Osteoblast (primary cell): ENCODE data around the gene SHC2. TPM values are rescaled to one million over a fixed set of nuclear protein-coding genes. Genes with fewer than 3 reads are reported as not detected.

ENCODE experiments used
- DNase-seq: peaks from one replicate; pipeline ENCODE4 v3.0.0; 2011; ENCODE audit warnings: low spot score, mixed read lengths; ENCODE audit not compliant: insufficient read length; ENCODE audit errors: missing footprints
- H2AFZ ChIP-seq: 2 replicates; pipeline ENCODE4 v1.6.0; 2011; ENCODE audit warnings: mild to moderate bottlenecking, low read length
- H3K27ac ChIP-seq: 2 replicates; pipeline ENCODE4 v1.5.1; 2011; ENCODE audit warnings: mild to moderate bottlenecking, low read depth, low read length, moderate library complexity
- H3K27me3 ChIP-seq: 2 replicates; pipeline ENCODE4 v1.6.0; 2012; ENCODE audit warnings: mild to moderate bottlenecking, control low read depth, inconsistent platforms, low read length, moderate library complexity; ENCODE audit not compliant: insufficient read depth
- H3K36me3 ChIP-seq: 2 replicates; pipeline ENCODE4 v1.5.1; 2011; ENCODE audit warnings: mild to moderate bottlenecking, low read length, control low read depth, moderate library complexity; ENCODE audit not compliant: insufficient read depth
- H3K4me1 ChIP-seq: 2 replicates; pipeline ENCODE4 v1.5.1; 2011; ENCODE audit warnings: mild to moderate bottlenecking, low read length, control low read depth, moderate library complexity; ENCODE audit not compliant: insufficient read depth
- H3K4me2 ChIP-seq: 2 replicates; pipeline ENCODE4 v1.6.0; 2011; ENCODE audit warnings: mild to moderate bottlenecking, low read length; ENCODE audit not compliant: insufficient read depth
- H3K4me3 ChIP-seq: fragments of 200-600 bp; sonication (generic); 3 replicates; pipeline ENCODE4 v1.5.1; 2012; ENCODE audit warnings: mild to moderate bottlenecking, low read length, inconsistent platforms; ENCODE audit not compliant: insufficient read depth
- H3K79me2 ChIP-seq: 2 replicates; pipeline ENCODE4 v1.6.0; 2012; ENCODE audit warnings: mild to moderate bottlenecking, low read length, control low read depth, inconsistent platforms; ENCODE audit not compliant: insufficient read depth
- H3K9me3 ChIP-seq: 2 replicates; pipeline ENCODE4 v1.5.1; 2011; ENCODE audit warnings: low read depth, low read length, control low read depth
- H4K20me1 ChIP-seq: 2 replicates; pipeline ENCODE4 v1.6.0; 2012; ENCODE audit warnings: mild to moderate bottlenecking, low read length, control low read depth; ENCODE audit not compliant: insufficient read depth
- total RNA-seq: library from RNA; depleted of rRNA; stranded (reverse); fragments of >200 nt; gene quantifications from 2 replicates; pipeline ENCODE4 v1.2.3, GENCODE V29; 2012
- TF ChIP-seq, protein P1 (sequence below): IDR thresholded peaks from 2 replicates; pipeline ENCODE4 v1.5.1; 2011; ENCODE audit warnings: mild to moderate bottlenecking, low read depth, low read length, moderate library complexity; ENCODE audit errors: extremely low read depth

SHC2 gene
- total RNA-seq, 1 donor: 0.36 TPM

- H3K4me1 ChIP-seq: no peaks in the 10 kb centered on the region
- TF ChIP-seq, protein P1, sequence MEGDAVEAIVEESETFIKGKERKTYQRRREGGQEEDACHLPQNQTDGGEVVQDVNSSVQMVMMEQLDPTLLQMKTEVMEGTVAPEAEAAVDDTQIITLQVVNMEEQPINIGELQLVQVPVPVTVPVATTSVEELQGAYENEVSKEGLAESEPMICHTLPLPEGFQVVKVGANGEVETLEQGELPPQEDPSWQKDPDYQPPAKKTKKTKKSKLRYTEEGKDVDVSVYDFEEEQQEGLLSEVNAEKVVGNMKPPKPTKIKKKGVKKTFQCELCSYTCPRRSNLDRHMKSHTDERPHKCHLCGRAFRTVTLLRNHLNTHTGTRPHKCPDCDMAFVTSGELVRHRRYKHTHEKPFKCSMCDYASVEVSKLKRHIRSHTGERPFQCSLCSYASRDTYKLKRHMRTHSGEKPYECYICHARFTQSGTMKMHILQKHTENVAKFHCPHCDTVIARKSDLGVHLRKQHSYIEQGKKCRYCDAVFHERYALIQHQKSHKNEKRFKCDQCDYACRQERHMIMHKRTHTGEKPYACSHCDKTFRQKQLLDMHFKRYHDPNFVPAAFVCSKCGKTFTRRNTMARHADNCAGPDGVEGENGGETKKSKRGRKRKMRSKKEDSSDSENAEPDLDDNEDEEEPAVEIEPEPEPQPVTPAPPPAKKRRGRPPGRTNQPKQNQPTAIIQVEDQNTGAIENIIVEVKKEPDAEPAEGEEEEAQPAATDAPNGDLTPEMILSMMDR: no peak
- no peaks in the 10 kb centered on the region for H3K79me2 ChIP-seq
- no peak for DNase-seq
- H3K27me3 ChIP-seq: no peaks in the 10 kb centered on the region
- H4K20me1 ChIP-seq: no peaks in the 10 kb centered on the region
- H2AFZ ChIP-seq: no peak overlapping the region
- no peak overlapping the region for H3K27ac ChIP-seq
- no peak overlapping the region for H3K4me3 ChIP-seq
- no peaks in the 10 kb centered on the region for H3K36me3 ChIP-seq
- no peaks in the 10 kb centered on the region for H3K9me3 ChIP-seq
- no peak overlapping the region for H3K4me2 ChIP-seq
Observed at GRCh38 chr19:442085-442484, 18.7 kb downstream of the SHC2 start.

GRCh38 chr19:441213-441836, 19.5 kb downstream of the SHC2 start:
- Histone ChIP-seq H3K27me3 (no peaks in the 10 kb centered on the region), H3K36me3 (no peaks in the 10 kb centered on the region), H3K27ac (no peak overlapping the region), H3K9me3 (no peaks in the 10 kb centered on the region), H3K79me2 (no peaks in the 10 kb centered on the region), H2AFZ (no peak overlapping the region), H3K4me3 (no peak overlapping the region), H3K4me2 (no peak overlapping the region), H3K4me1 (no peaks in the 10 kb centered on the region), H4K20me1 (no peaks in the 10 kb centered on the region)
- DNase-seq: no peak
- TF ChIP-seq, protein P1: no peak

DNA sequence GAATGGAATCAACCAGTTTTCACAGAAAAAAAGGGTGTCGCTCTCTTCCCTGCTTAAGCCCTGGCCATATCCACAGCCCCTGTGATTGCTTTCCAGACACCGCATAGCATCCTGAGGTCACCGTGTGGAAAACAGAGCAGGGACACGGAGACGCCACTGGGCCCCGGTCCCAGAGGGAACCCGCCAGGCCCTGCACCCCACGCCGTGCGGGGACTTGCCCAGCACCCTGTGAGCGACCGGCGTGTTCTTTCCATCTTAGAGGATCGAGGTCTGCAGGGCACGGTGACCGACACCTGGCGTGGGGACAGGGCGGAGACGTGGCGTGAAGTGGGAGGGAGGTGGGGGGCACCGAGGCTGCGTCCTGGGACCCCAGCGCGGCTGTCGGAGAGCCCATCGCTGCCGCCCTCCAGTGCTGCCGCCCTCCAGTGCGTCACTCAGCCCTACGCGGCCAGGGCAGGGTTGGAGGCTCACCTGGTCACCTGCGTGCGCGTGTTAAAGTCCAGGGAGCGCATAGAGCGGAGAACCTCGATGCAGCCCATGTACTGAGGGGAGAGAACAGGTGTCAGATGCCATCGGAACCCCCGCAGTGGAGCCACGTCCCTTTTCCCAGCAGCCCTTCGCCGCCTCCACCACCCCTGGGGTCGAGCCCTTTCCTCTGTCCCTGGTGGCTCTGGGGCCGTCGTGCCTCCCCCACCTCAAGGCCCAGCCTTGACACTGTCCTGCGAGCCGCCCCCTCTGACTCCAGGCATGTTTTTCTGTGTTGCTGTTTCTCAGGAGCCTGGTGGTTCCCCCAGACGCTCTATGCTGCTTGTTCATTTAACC, 20.2 kb downstream of the SHC2 start:
- no peaks in the 10 kb centered on the region for H3K4me1 ChIP-seq
- H3K27me3 ChIP-seq: no peaks in the 10 kb centered on the region
- no peaks in the 10 kb centered on the region for H3K36me3 ChIP-seq
- no peaks in the 10 kb centered on the region for H3K9me3 ChIP-seq
- H3K27ac ChIP-seq: no peak overlapping the region
- H4K20me1 ChIP-seq: no peaks in the 10 kb centered on the region
- H3K79me2 ChIP-seq: no peaks in the 10 kb centered on the region
- H3K4me2 ChIP-seq: no peak overlapping the region
- TF ChIP-seq, protein P1: no peak
- no peak overlapping the region for H3K4me3 ChIP-seq
- DNase-seq: no peak
- no peak overlapping the region for H2AFZ ChIP-seq

- H3K79me2 ChIP-seq: no peaks in the 10 kb centered on the region
- H3K9me3 ChIP-seq: no peaks in the 10 kb centered on the region
- H3K4me1 ChIP-seq: no peaks in the 10 kb centered on the region
- TF ChIP-seq, protein P1: no peak
- H3K4me2 ChIP-seq: no peak overlapping the region
- no peaks in the 10 kb centered on the region for H3K27me3 ChIP-seq
- H3K27ac ChIP-seq: no peak overlapping the region
- H3K4me3 ChIP-seq: no peak overlapping the region
- DNase-seq: no peak
- H4K20me1 ChIP-seq: no peaks in the 10 kb centered on the region
- no peak overlapping the region for H2AFZ ChIP-seq
- H3K36me3 ChIP-seq: no peaks in the 10 kb centered on the region
Observed at GRCh38 chr19:439167-439900, 21.5 kb downstream of the SHC2 start.
